ENCODE measurements around the gene ZC3HAV1L.

DNA sequence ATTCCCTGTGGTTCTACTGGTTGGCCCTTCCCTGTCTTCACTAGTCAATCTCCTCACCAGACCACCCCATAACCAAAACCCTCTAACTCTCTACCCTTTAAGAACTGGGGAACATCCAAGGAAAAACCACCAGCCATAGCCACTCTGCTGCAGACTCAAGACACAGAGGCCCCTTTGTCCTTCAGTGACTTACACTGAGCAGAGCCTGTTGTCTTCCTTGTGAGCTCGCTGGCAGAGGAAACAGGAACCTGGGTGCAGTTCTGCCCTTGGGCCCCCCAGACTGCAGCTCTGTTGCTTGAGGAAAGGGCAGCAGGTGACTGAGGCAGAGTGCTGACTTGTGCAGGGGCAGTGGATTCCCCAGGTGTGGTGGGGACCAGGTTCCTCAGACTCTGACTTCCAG, 43.1 kb upstream of the ZC3HAV1L start:
- TF ChIP-seq ZNF565 (CRISPR knock-in tag; conservative IDR thresholded peaks at IDR 0.05; ENCODE audit: low read depth) (no peak), CSDC2 (CRISPR knock-in tag; IDR thresholded peaks at IDR 0.05) (no peak), GLIS3 (CRISPR knock-in tag; IDR thresholded peaks at IDR 0.05) (no peak), PATZ1 (CRISPR knock-in tag; IDR thresholded peaks at IDR 0.05; ENCODE audit: borderline replicate concordance) (no peak), ZFP3 (CRISPR knock-in tag; IDR thresholded peaks at IDR 0.05) (no peak), OSR1 (CRISPR knock-in tag; IDR thresholded peaks at IDR 0.05) (no peak), ZFP30 (CRISPR knock-in tag; IDR thresholded peaks at IDR 0.05) (no peak)
- TF ChIP-seq, protein P1, sequence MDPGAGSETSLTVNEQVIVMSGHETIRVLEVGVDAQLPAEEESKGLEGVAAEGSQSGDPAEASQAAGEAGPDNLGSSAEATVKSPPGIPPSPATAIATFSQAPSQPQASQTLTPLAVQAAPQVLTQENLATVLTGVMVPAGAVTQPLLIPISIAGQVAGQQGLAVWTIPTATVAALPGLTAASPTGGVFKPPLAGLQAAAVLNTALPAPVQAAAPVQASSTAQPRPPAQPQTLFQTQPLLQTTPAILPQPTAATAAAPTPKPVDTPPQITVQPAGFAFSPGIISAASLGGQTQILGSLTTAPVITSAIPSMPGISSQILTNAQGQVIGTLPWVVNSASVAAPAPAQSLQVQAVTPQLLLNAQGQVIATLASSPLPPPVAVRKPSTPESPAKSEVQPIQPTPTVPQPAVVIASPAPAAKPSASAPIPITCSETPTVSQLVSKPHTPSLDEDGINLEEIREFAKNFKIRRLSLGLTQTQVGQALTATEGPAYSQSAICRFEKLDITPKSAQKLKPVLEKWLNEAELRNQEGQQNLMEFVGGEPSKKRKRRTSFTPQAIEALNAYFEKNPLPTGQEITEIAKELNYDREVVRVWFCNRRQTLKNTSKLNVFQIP (CRISPR knock-in tag; IDR thresholded peaks at IDR 0.05; ENCODE audit: borderline replicate concordance, low read depth) = no peak
- TF ChIP-seq, protein P2, sequence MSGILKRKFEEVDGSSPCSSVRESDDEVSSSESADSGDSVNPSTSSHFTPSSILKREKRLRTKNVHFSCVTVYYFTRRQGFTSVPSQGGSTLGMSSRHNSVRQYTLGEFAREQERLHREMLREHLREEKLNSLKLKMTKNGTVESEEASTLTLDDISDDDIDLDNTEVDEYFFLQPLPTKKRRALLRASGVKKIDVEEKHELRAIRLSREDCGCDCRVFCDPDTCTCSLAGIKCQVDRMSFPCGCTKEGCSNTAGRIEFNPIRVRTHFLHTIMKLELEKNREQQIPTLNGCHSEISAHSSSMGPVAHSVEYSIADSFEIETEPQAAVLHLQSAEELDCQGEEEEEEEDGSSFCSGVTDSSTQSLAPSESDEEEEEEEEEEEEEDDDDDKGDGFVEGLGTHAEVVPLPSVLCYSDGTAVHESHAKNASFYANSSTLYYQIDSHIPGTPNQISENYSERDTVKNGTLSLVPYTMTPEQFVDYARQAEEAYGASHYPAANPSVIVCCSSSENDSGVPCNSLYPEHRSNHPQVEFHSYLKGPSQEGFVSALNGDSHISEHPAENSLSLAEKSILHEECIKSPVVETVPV (CRISPR knock-in tag; IDR thresholded peaks at IDR 0.05) = no peak
- TF ChIP-seq, protein P3, sequence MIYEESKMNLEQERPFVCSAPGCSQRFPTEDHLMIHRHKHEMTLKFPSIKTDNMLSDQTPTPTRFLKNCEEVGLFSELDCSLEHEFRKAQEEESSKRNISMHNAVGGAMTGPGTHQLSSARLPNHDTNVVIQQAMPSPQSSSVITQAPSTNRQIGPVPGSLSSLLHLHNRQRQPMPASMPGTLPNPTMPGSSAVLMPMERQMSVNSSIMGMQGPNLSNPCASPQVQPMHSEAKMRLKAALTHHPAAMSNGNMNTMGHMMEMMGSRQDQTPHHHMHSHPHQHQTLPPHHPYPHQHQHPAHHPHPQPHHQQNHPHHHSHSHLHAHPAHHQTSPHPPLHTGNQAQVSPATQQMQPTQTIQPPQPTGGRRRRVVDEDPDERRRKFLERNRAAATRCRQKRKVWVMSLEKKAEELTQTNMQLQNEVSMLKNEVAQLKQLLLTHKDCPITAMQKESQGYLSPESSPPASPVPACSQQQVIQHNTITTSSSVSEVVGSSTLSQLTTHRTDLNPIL (CRISPR knock-in tag; IDR thresholded peaks at IDR 0.05; ENCODE audit: low read depth) = no peak
